ENCODE data around the gene ZNF101.

GRCh38 chr19:19635313-19635702, 33.3 kb upstream of the ZNF101 start:
- TF ChIP-seq CTCF (conservative IDR thresholded peaks at IDR 0.05) (no peak), ZFX (IDR thresholded peaks at IDR 0.05) (no peak)

Data from C4-2B (cell line).